ENCODE data around the gene FHIT.

FHIT gene

DNA sequence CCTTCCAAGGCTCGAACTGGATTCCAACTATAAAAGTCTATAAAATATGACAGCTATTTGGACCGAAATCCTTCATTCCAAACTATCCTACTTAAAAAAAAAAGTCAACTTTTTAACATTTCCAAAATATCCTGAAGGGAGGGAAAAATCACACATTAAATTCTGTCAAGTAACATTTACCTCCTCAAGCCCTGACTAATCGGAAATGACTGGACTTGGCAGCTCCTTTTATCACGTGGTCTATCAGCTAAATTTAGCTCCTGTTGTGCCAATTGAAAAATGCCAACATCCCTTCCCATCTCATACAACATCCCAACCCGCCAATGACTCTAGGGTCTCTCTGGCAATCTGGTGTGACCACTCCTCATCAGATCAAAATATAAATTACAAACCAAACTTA is 297.9 kb downstream of the FHIT start:
- intact Hi-C loops (cut with micrococcal nuclease): no loop called here
- Mint-ChIP-seq H3K27me3 (no peaks in the 10 kb centered on the region), H3K9me3 (peaks cover 44% of the 10 kb centered on the region), H3K4me3 (no peak overlapping the region), H3K4me1 (ENCODE audit: low read depth) (no peaks in the 10 kb centered on the region), H3K27ac (no peak overlapping the region), H3K36me3 (ENCODE audit: low read depth) (no peaks in the 10 kb centered on the region)

- Mint-ChIP-seq H3K27ac (no peak overlapping the region), H3K36me3 (ENCODE audit: low read depth) (no peaks in the 10 kb centered on the region), H3K27me3 (no peaks in the 10 kb centered on the region), H3K4me3 (no peak overlapping the region), H3K4me1 (ENCODE audit: low read depth) (no peaks in the 10 kb centered on the region), H3K9me3 (peaks cover 36% of the 10 kb centered on the region)
- intact Hi-C loops (cut with micrococcal nuclease): no loop called here
These were observed 299.2 kb downstream of the FHIT start for GRCh38 chr3:60952055-60952454.

DNA sequence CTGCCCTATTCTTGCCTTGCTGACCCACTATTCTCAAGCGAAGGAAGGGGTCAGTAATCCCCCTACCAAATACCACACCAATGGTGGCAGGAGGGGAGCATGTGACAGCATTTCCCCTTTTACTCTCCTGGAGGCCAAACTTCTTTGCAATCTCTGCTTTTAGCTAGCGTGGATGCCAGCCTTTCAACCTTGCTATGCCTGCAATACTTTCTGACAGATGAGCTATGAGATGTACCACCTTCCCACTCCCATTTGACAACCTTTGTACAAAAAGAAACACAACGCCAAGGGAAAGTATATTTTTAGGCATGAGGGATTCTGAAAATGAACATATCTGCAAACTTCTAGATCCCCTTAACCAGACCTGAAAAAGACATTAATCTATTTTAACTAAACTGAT is 302.1 kb downstream of the FHIT start:
- intact Hi-C loops (cut with micrococcal nuclease): no loop called here
- no peaks in the 10 kb centered on the region for H3K27me3 Mint-ChIP-seq
- no peak overlapping the region for H3K27ac Mint-ChIP-seq
- H3K9me3 Mint-ChIP-seq: peaks cover 9% of the 10 kb centered on the region
- H3K36me3 Mint-ChIP-seq (ENCODE audit: low read depth): no peaks in the 10 kb centered on the region
- H3K4me1 Mint-ChIP-seq (ENCODE audit: low read depth): no peaks in the 10 kb centered on the region
- H3K4me3 Mint-ChIP-seq: no peak overlapping the region

- intact Hi-C loops (cut with micrococcal nuclease): no loop called here
- H3K9me3 Mint-ChIP-seq: peaks cover 4% of the 10 kb centered on the region
- no peaks in the 10 kb centered on the region for H3K4me1 Mint-ChIP-seq (ENCODE audit: low read depth)
- no peak overlapping the region for H3K27ac Mint-ChIP-seq
- no peaks in the 10 kb centered on the region for H3K27me3 Mint-ChIP-seq
- H3K36me3 Mint-ChIP-seq (ENCODE audit: low read depth): no peaks in the 10 kb centered on the region
- H3K4me3 Mint-ChIP-seq: no peak overlapping the region
These were observed 302.8 kb downstream of the FHIT start for GRCh38 chr3:60948488-60948887.

GRCh38 chr3:60935709-60936108 is 315.5 kb downstream of the FHIT start:
- Mint-ChIP-seq H3K27ac (no peak overlapping the region), H3K36me3 (ENCODE audit: low read depth) (no peaks in the 10 kb centered on the region), H3K9me3 (peaks cover 12% of the 10 kb centered on the region), H3K27me3 (no peaks in the 10 kb centered on the region), H3K4me3 (no peak overlapping the region), H3K4me1 (ENCODE audit: low read depth) (peaks cover 15% of the 10 kb centered on the region)
- intact Hi-C loops (cut with micrococcal nuclease): no loop called here

- H3K27me3 Mint-ChIP-seq: no peaks in the 10 kb centered on the region
- H3K27ac Mint-ChIP-seq: no peak overlapping the region
- intact Hi-C loops (cut with micrococcal nuclease): no loop called here
- H3K4me1 Mint-ChIP-seq (ENCODE audit: low read depth): peaks cover 15% of the 10 kb centered on the region
- H3K9me3 Mint-ChIP-seq: peaks cover 12% of the 10 kb centered on the region
- H3K36me3 Mint-ChIP-seq (ENCODE audit: low read depth): no peaks in the 10 kb centered on the region
- no peak overlapping the region for H3K4me3 Mint-ChIP-seq
These were observed 317.4 kb downstream of the FHIT start for GRCh38 chr3:60933824-60934223.

- intact Hi-C loops (cut with micrococcal nuclease): no loop called here
- no peak overlapping the region for H3K27ac Mint-ChIP-seq
- no peak overlapping the region for H3K4me3 Mint-ChIP-seq
- H3K4me1 Mint-ChIP-seq (ENCODE audit: low read depth): peaks cover 15% of the 10 kb centered on the region
- H3K36me3 Mint-ChIP-seq (ENCODE audit: low read depth): no peaks in the 10 kb centered on the region
- H3K9me3 Mint-ChIP-seq: peaks cover 18% of the 10 kb centered on the region
- H3K27me3 Mint-ChIP-seq: no peaks in the 10 kb centered on the region
These were observed 318.6 kb downstream of the FHIT start for GRCh38 chr3:60932643-60933042.

GRCh38 chr3:60932170-60932569 is 319.1 kb downstream of the FHIT start:
- no peaks in the 10 kb centered on the region for H3K36me3 Mint-ChIP-seq (ENCODE audit: low read depth)
- peaks cover 15% of the 10 kb centered on the region for H3K4me1 Mint-ChIP-seq (ENCODE audit: low read depth)
- H3K27ac Mint-ChIP-seq: no peak overlapping the region
- peaks cover 22% of the 10 kb centered on the region for H3K9me3 Mint-ChIP-seq
- H3K4me3 Mint-ChIP-seq: no peak overlapping the region
- H3K27me3 Mint-ChIP-seq: no peaks in the 10 kb centered on the region
- intact Hi-C loops (cut with micrococcal nuclease): no loop called here

- H3K36me3 Mint-ChIP-seq (ENCODE audit: low read depth): no peaks in the 10 kb centered on the region
- peaks cover 15% of the 10 kb centered on the region for H3K4me1 Mint-ChIP-seq (ENCODE audit: low read depth)
- H3K27ac Mint-ChIP-seq: no peak overlapping the region
- no peak overlapping the region for H3K4me3 Mint-ChIP-seq
- H3K9me3 Mint-ChIP-seq: peaks cover 30% of the 10 kb centered on the region
- intact Hi-C loops (cut with micrococcal nuclease): no loop called here
- no peaks in the 10 kb centered on the region for H3K27me3 Mint-ChIP-seq
These were observed 319.8 kb downstream of the FHIT start for GRCh38 chr3:60931452-60931851.

GRCh38 chr3:60920519-60920918 is 330.7 kb downstream of the FHIT start:
- H3K27ac Mint-ChIP-seq: no peak overlapping the region
- H3K9me3 Mint-ChIP-seq: peaks cover 12% of the 10 kb centered on the region
- no peaks in the 10 kb centered on the region for H3K27me3 Mint-ChIP-seq
- intact Hi-C loops (cut with micrococcal nuclease): no loop called here
- H3K36me3 Mint-ChIP-seq (ENCODE audit: low read depth): no peaks in the 10 kb centered on the region
- no peak overlapping the region for H3K4me3 Mint-ChIP-seq
- peaks cover 8% of the 10 kb centered on the region for H3K4me1 Mint-ChIP-seq (ENCODE audit: low read depth)

DNA sequence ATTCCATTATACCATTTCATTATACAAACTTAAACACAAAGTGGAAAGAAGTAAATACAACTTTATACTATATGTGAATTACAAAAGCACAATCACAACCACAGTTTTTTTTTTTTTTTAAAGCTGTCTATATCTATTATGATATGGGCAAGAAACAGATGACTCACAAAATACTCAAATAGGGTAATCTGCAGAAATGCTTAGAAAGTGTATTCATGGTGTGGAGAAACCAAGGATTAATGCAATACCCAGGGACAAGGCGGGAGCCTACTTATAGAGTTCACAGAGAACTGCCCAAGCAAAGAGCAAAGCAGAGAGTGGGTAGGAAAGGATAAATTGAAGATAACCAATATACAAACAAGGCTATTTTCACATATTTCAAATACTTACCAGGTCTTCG is 332.0 kb downstream of the FHIT start:
- H3K27me3 Mint-ChIP-seq: no peaks in the 10 kb centered on the region
- peaks cover under 1% of the 10 kb centered on the region for H3K9me3 Mint-ChIP-seq
- no peak overlapping the region for H3K4me3 Mint-ChIP-seq
- intact Hi-C loops (cut with micrococcal nuclease): no loop called here
- H3K4me1 Mint-ChIP-seq (ENCODE audit: low read depth): no peaks in the 10 kb centered on the region
- no peaks in the 10 kb centered on the region for H3K36me3 Mint-ChIP-seq (ENCODE audit: low read depth)
- H3K27ac Mint-ChIP-seq: no peak overlapping the region

DNA sequence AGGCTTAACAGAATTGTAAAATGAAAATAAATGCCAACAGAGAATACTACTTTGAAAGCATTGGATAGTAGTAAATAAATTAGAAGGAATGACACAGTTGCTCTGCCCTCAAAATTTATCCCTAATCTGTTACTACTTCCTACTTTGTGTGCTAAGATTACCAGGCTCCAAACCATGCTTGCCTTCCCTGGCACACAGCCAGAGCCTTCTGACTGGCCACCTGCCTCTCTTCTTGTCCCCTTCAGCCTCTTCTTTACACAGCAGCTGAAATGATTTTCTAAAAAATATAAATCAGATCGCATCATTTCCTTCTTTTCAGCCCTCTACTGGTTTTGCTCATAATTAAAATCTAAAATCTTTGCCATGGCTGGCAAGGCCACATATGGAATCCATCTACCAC is 334.1 kb downstream of the FHIT start:
- peaks cover 15% of the 10 kb centered on the region for H3K9me3 Mint-ChIP-seq
- intact Hi-C loops (cut with micrococcal nuclease): no loop called here
- no peaks in the 10 kb centered on the region for H3K36me3 Mint-ChIP-seq (ENCODE audit: low read depth)
- H3K27me3 Mint-ChIP-seq: no peaks in the 10 kb centered on the region
- no peak overlapping the region for H3K4me3 Mint-ChIP-seq
- H3K27ac Mint-ChIP-seq: no peak overlapping the region
- no peaks in the 10 kb centered on the region for H3K4me1 Mint-ChIP-seq (ENCODE audit: low read depth)

GRCh38 chr3:60916546-60916945 is 334.7 kb downstream of the FHIT start:
- Mint-ChIP-seq H3K27ac (no peak overlapping the region), H3K9me3 (peaks cover 21% of the 10 kb centered on the region), H3K4me3 (no peak overlapping the region), H3K27me3 (no peaks in the 10 kb centered on the region), H3K36me3 (ENCODE audit: low read depth) (no peaks in the 10 kb centered on the region), H3K4me1 (ENCODE audit: low read depth) (no peaks in the 10 kb centered on the region)
- intact Hi-C loops (cut with micrococcal nuclease): no loop called here

GRCh38 chr3:60913474-60913873 is 337.8 kb downstream of the FHIT start:
- H3K27me3 Mint-ChIP-seq: no peaks in the 10 kb centered on the region
- H3K4me1 Mint-ChIP-seq (ENCODE audit: low read depth): no peaks in the 10 kb centered on the region
- intact Hi-C loops (cut with micrococcal nuclease): no loop called here
- no peaks in the 10 kb centered on the region for H3K36me3 Mint-ChIP-seq (ENCODE audit: low read depth)
- no peak overlapping the region for H3K27ac Mint-ChIP-seq
- H3K9me3 Mint-ChIP-seq: peaks cover 28% of the 10 kb centered on the region
- H3K4me3 Mint-ChIP-seq: no peak overlapping the region

GRCh38 chr3:60912876-60913275 is 338.4 kb downstream of the FHIT start:
- H3K9me3 Mint-ChIP-seq: peaks cover 28% of the 10 kb centered on the region
- no peaks in the 10 kb centered on the region for H3K4me1 Mint-ChIP-seq (ENCODE audit: low read depth)
- no peaks in the 10 kb centered on the region for H3K27me3 Mint-ChIP-seq
- no peak overlapping the region for H3K27ac Mint-ChIP-seq
- no peak overlapping the region for H3K4me3 Mint-ChIP-seq
- H3K36me3 Mint-ChIP-seq (ENCODE audit: low read depth): no peaks in the 10 kb centered on the region
- intact Hi-C loops (cut with micrococcal nuclease): no loop called here

All from dendritic cell treated with granulocyte-macrophage colony-stimulating factor and Interleukin-4, amounts not matched to agents 40 ng/mL and 50 ng/mL, for 4 days (primary cell).